ENCODE results near the gene MSLN. TPM values are rescaled to one million over a fixed set of nuclear protein-coding genes. Genes with fewer than 3 reads are reported as not detected.

The MSLN gene
- total and polyA plus RNA-seq, 2 donors (not counting 3 experiments of a cell fraction or from before 2014, with no cell fraction given): not detected

DNA sequence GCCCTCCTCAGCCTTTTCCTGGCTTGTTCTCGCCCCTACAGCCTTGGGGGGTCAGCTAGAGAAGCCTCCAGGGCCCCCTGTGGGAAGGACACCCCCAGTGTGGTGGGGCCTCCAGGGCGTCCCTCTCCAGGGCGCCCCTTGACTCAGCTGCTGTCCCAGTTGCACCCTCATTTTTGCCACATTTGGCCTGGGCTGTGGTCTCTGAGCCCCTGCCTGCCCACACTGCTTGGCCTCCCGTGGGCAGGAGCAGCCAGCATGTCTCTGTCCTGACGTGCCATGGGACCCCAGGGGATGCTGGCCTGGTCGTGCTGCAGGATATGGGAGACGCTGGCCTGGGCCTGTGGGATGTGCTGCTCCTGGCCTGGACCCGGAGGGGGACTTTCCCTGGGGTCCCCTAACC lies 32.9 kb downstream of the MSLN start:
- Histone ChIP-seq H3K4me2 (ENCODE audit: insufficient read depth, low read length) (no peak overlapping the region), H2AFZ (ENCODE audit: low read depth, low read length) (no peak overlapping the region), H4K20me1 (replicated peaks; ENCODE audit: control insufficient read depth, extremely low read depth, insufficient read depth, low read length) (no peaks in the 10 kb centered on the region), H3K9me1 (replicated peaks; ENCODE audit: control insufficient read depth, extremely low read depth, insufficient read depth, low read length) (no peaks in the 10 kb centered on the region), H3K4me1 (ENCODE audit: control insufficient read depth, extremely low read depth, insufficient read depth, low read length) (peaks cover 5% of the 10 kb centered on the region), H3K9me3 (replicated peaks; ENCODE audit: control insufficient read depth, insufficient read depth, low read length) (no peaks in the 10 kb centered on the region), H3K79me2 (ENCODE audit: control insufficient read depth, insufficient read depth, low read length) (peaks cover 11% of the 10 kb centered on the region), H3K27ac (ENCODE audit: insufficient read depth, low read depth, low read length) (no peak overlapping the region), H3K4me3 (replicated peaks in 1 of 3; ENCODE audit: insufficient read depth in 1 of 3, low read depth in 1 of 3, low read length in 3 of 3) (no peak overlapping the region), H3K36me3 (ENCODE audit: control insufficient read depth in 2 of 2, extremely low read depth in 1 of 2, insufficient read depth in 2 of 2, low read length in 2 of 2) (no peaks in the 10 kb centered on the region), H3K27me3 (ENCODE audit: control insufficient read depth in 2 of 2, insufficient read depth in 2 of 2, low read length in 2 of 2) (no peaks in the 10 kb centered on the region), H3K9ac (replicated peaks; ENCODE audit: extremely low read depth, insufficient read depth, low read length) (no peak overlapping the region)
- intact Hi-C loops (cut with micrococcal nuclease) (no loop called here), dilution Hi-C loops (cut with MboI; ENCODE audit: extremely low pct_ligation_motif_present, low sequenced_read_pairs) (no loop called here)
- DNase-seq (ENCODE audit: low read depth, low spot score) (no peak), FAIRE-seq (no peak)
- no peak for TF ChIP-seq POLR2A (IDR thresholded peaks at IDR 0.05; ENCODE audit: low read depth, low read length)
- no peak for TF ChIP-seq POLR2AphosphoS5 (IDR thresholded peaks at IDR 0.05; ENCODE audit: insufficient read depth, low read depth, low read length)
- TF ChIP-seq MYC (IDR thresholded peaks at IDR 0.05; ENCODE audit: low read depth, low read length): no peak
- no TSS peak for BruUV-seq (replicated peaks)
- CTCF ChIA-PET: no interaction called here
- POLR2A ChIA-PET: no interaction called here

GRCh38 chr16:794091-794822 lies 33.7 kb downstream of the MSLN start:
- Histone ChIP-seq H3K4me3 (replicated peaks in 1 of 3; ENCODE audit: insufficient read depth in 1 of 3, low read depth in 1 of 3, low read length in 3 of 3) (no peak overlapping the region), H3K4me2 (ENCODE audit: insufficient read depth, low read length) (no peak overlapping the region), H3K4me1 (ENCODE audit: control insufficient read depth, extremely low read depth, insufficient read depth, low read length) (peaks cover under 1% of the 10 kb centered on the region), H3K36me3 (ENCODE audit: control insufficient read depth in 2 of 2, extremely low read depth in 1 of 2, insufficient read depth in 2 of 2, low read length in 2 of 2) (no peaks in the 10 kb centered on the region), H2AFZ (ENCODE audit: low read depth, low read length) (no peak overlapping the region), H3K79me2 (ENCODE audit: control insufficient read depth, insufficient read depth, low read length) (peaks cover 6% of the 10 kb centered on the region), H4K20me1 (replicated peaks; ENCODE audit: control insufficient read depth, extremely low read depth, insufficient read depth, low read length) (no peaks in the 10 kb centered on the region), H3K27me3 (ENCODE audit: control insufficient read depth in 2 of 2, insufficient read depth in 2 of 2, low read length in 2 of 2) (no peaks in the 10 kb centered on the region), H3K9me1 (replicated peaks; ENCODE audit: control insufficient read depth, extremely low read depth, insufficient read depth, low read length) (no peaks in the 10 kb centered on the region), H3K9ac (replicated peaks; ENCODE audit: extremely low read depth, insufficient read depth, low read length) (no peak overlapping the region), H3K9me3 (replicated peaks; ENCODE audit: control insufficient read depth, insufficient read depth, low read length) (no peaks in the 10 kb centered on the region), H3K27ac (ENCODE audit: insufficient read depth, low read depth, low read length) (no peak overlapping the region)
- TF ChIP-seq POLR2AphosphoS5 (IDR thresholded peaks at IDR 0.05; ENCODE audit: insufficient read depth, low read depth, low read length) (no peak), MYC (IDR thresholded peaks at IDR 0.05; ENCODE audit: low read depth, low read length) (no peak), FOS (IDR thresholded peaks at IDR 0.05; ENCODE audit: borderline replicate concordance, insufficient read depth, low read length) (no peak), EZH2 (IDR thresholded peaks at IDR 0.05; ENCODE audit: borderline replicate concordance, low read depth, low read length, severe bottlenecking) (no peak)
- no TSS peak for BruUV-seq (replicated peaks)
- ChIA-PET POLR2A (no interaction called here), CTCF (no interaction called here)
- no peak for FAIRE-seq
- intact Hi-C loops (cut with micrococcal nuclease) (no loop called here), dilution Hi-C loops (cut with MboI; ENCODE audit: extremely low pct_ligation_motif_present, low sequenced_read_pairs) (no loop called here)
- no peak for DNase-seq (ENCODE audit: low read depth, low spot score)

Measured in endothelial cell of umbilical vein (primary cell).